GM23248 (cell line): Measurements from ENCODE around the gene SOAT1.

Source experiments
- EZH2 ChIP-seq: fragments of 200-600 bp; sonication (generic); IDR thresholded peaks from 2 replicates; pipeline ENCODE4 v1.6.1; 2018; ENCODE audit warnings: antibody characterized with exemption, mild to moderate bottlenecking; ENCODE audit not compliant: insufficient read depth, poor library complexity, severe bottlenecking
- EZH2phosphoT487 ChIP-seq: fragments of 200-600 bp; sonication (generic); IDR thresholded peaks from 2 replicates; pipeline ENCODE4 v1.6.1; 2018; ENCODE audit warnings: antibody characterized with exemption, moderate library complexity, mild to moderate bottlenecking, low read depth; ENCODE audit not compliant: insufficient read depth

GRCh38 chr1:179295164-179295755 lies 1.7 kb downstream of the SOAT1 start:
- TF ChIP-seq EZH2 (no peak), EZH2phosphoT487 (no peak)
